ENCODE data around the gene SLC26A11.

SLC26A11 gene

GRCh38 chr17:80269405-80269807 lies 49.2 kb downstream of the SLC26A11 start:
- H3K36me3 ChIP-seq (ENCODE audit: low read length): no peaks in the 10 kb centered on the region
- H3K4me2 ChIP-seq (ENCODE audit: low read depth, low read length, poor library complexity, severe bottlenecking): no peak overlapping the region
- no peak for TF ChIP-seq CTCF (IDR thresholded peaks at IDR 0.05; ENCODE audit: insufficient read depth, low read length, poor library complexity, severe bottlenecking)
- TF ChIP-seq EZH2phosphoT487 (conservative IDR thresholded peaks at IDR 0.05; ENCODE audit: low read length): no peak
- no peaks in the 10 kb centered on the region for H3F3A ChIP-seq (ENCODE audit: insufficient read depth)
- H3K9ac ChIP-seq (ENCODE audit: low read length): no peak overlapping the region
- H3K9me2 ChIP-seq (replicated peaks; ENCODE audit: insufficient read depth, low read length): no peaks in the 10 kb centered on the region
- no peaks in the 10 kb centered on the region for H4K20me1 ChIP-seq (ENCODE audit: low read depth, low read length)
- no peaks in the 10 kb centered on the region for H3K79me2 ChIP-seq (ENCODE audit: insufficient read depth, low read length)
- H3K27ac ChIP-seq (ENCODE audit: low read depth, low read length): no peak overlapping the region
- no peak overlapping the region for H3K4me3 ChIP-seq (ENCODE audit: insufficient read depth, low read length, poor library complexity, severe bottlenecking)
- no peak overlapping the region for H2AFZ ChIP-seq (ENCODE audit: low read depth, low read length, severe bottlenecking)
- no peaks in the 10 kb centered on the region for H3K9me3 ChIP-seq (ENCODE audit: insufficient read depth, low read length)
- no peaks in the 10 kb centered on the region for H3K27me3 ChIP-seq (ENCODE audit: low read length)

GRCh38 chr17:80270104-80270503 lies 49.9 kb downstream of the SLC26A11 start:
- no peak for TF ChIP-seq EZH2phosphoT487 (conservative IDR thresholded peaks at IDR 0.05; ENCODE audit: low read length)
- no peak for TF ChIP-seq CTCF (IDR thresholded peaks at IDR 0.05; ENCODE audit: insufficient read depth, low read length, poor library complexity, severe bottlenecking)
- Histone ChIP-seq H3K27me3 (ENCODE audit: low read length) (no peaks in the 10 kb centered on the region), H3K4me2 (ENCODE audit: low read depth, low read length, poor library complexity, severe bottlenecking) (no peak overlapping the region), H3K9ac (ENCODE audit: low read length) (no peak overlapping the region), H3K4me3 (ENCODE audit: insufficient read depth, low read length, poor library complexity, severe bottlenecking) (no peak overlapping the region), H3K9me2 (replicated peaks; ENCODE audit: insufficient read depth, low read length) (no peaks in the 10 kb centered on the region), H4K20me1 (ENCODE audit: low read depth, low read length) (no peaks in the 10 kb centered on the region), H3F3A (ENCODE audit: insufficient read depth) (no peaks in the 10 kb centered on the region), H3K36me3 (ENCODE audit: low read length) (no peaks in the 10 kb centered on the region), H2AFZ (ENCODE audit: low read depth, low read length, severe bottlenecking) (no peak overlapping the region), H3K79me2 (ENCODE audit: insufficient read depth, low read length) (no peaks in the 10 kb centered on the region), H3K9me3 (ENCODE audit: insufficient read depth, low read length) (no peaks in the 10 kb centered on the region), H3K27ac (ENCODE audit: low read depth, low read length) (no peak overlapping the region)

- Histone ChIP-seq H4K20me1 (ENCODE audit: low read depth, low read length) (no peaks in the 10 kb centered on the region), H3K36me3 (ENCODE audit: low read length) (no peaks in the 10 kb centered on the region), H3K9me3 (ENCODE audit: insufficient read depth, low read length) (no peaks in the 10 kb centered on the region), H3K79me2 (ENCODE audit: insufficient read depth, low read length) (no peaks in the 10 kb centered on the region), H2AFZ (ENCODE audit: low read depth, low read length, severe bottlenecking) (no peak overlapping the region), H3K4me2 (ENCODE audit: low read depth, low read length, poor library complexity, severe bottlenecking) (no peak overlapping the region), H3K9me2 (replicated peaks; ENCODE audit: insufficient read depth, low read length) (no peaks in the 10 kb centered on the region), H3F3A (ENCODE audit: insufficient read depth) (no peaks in the 10 kb centered on the region), H3K27ac (ENCODE audit: low read depth, low read length) (no peak overlapping the region), H3K9ac (ENCODE audit: low read length) (no peak overlapping the region), H3K27me3 (ENCODE audit: low read length) (no peaks in the 10 kb centered on the region), H3K4me3 (ENCODE audit: insufficient read depth, low read length, poor library complexity, severe bottlenecking) (no peak overlapping the region)
- TF ChIP-seq CTCF (IDR thresholded peaks at IDR 0.05; ENCODE audit: insufficient read depth, low read length, poor library complexity, severe bottlenecking) (no peak), EZH2phosphoT487 (conservative IDR thresholded peaks at IDR 0.05; ENCODE audit: low read length) (no peak)
Observed at GRCh38 chr17:80270836-80271235, 50.6 kb downstream of the SLC26A11 start.
